Stimulated activated CD4-positive, alpha-beta T cell treated with anti-CD3 and anti-CD28 coated beads, Interleukin-1b, Interleukin-23, amount 100 ng/mL, for 24 hours (primary cell): ENCODE results near the gene SSX3.
"Not testable (repeated sequence)": the region's sequence is repeated elsewhere in the genome, so short reads cannot be mapped to it uniquely, and the experiment has no call there.

Source experiments
- DNase-seq, 4 experiments: peaks; one replicate each; pipeline ENCODE4 v3.0.0-alpha.2; 2020; ENCODE audit warnings: low read depth in 4 of 4, low spot score in 1 of 4

Gene SSX3

GRCh38 chrX:48356315-48357094 is at the start of gene SSX3:
Gene SSX3 (minus strand): TSS chrX:48356703. CDS start chrX:48355249, 1,454 bp downstream.
- DNase-seq = not testable (repeated sequence)

GRCh38 chrX:48397825-48398224 is 41.3 kb upstream of the SSX3 start:
- DNase-seq = not testable (repeated sequence)

GRCh38 chrX:48396931-48397330 is 40.4 kb upstream of the SSX3 start:
- not testable (repeated sequence) for DNase-seq

GRCh38 chrX:48383239-48383638 is 26.7 kb upstream of the SSX3 start, which contains the start of gene SSX4:
Gene SSX4 (plus strand): TSS chrX:48383539. CDS start chrX:48384054, 515 bp downstream.
- DNase-seq = not testable (repeated sequence)

GRCh38 chrX:48370408-48370807 is 13.9 kb upstream of the SSX3 start:
- DNase-seq = not testable (repeated sequence)

- DNase-seq = not testable (repeated sequence)
These were observed 11.4 kb upstream of the SSX3 start for GRCh38 chrX:48367717-48368408.

- DNase-seq = not testable (repeated sequence)
These were observed 2.8 kb upstream of the SSX3 start for GRCh38 chrX:48359281-48359680.

- no peak for DNase-seq
These were observed 1.2 kb upstream of the SSX3 start for GRCh38 chrX:48357681-48358080.

- DNase-seq = not testable (repeated sequence)
These were observed 10.4 kb downstream of the SSX3 start for GRCh38 chrX:48346059-48346458.

GRCh38 chrX:48313996-48314395 is 42.5 kb downstream of the SSX3 start:
- not testable (repeated sequence) for DNase-seq

GRCh38 chrX:48306175-48306574 is 50.3 kb downstream of the SSX3 start:
- no peak for DNase-seq
